ENCODE results near the gene HNRNPA1.
A peak's percentile ranks its signal among the peaks of the same experiment; 100 is the strongest.
"Not testable (repeated sequence)": the region's sequence is repeated elsewhere in the genome, so short reads cannot be mapped to it uniquely, and the experiment has no call there.

Gene HNRNPA1

GRCh38 chr12:54282949-54283593 lies 2.5 kb downstream of the HNRNPA1 start:
- DNase-seq (ENCODE audit: low spot score) (no peak), ATAC-seq (ENCODE audit: low read depth) (no peak)
- Histone ChIP-seq H3K9me3 (ENCODE audit: severe bottlenecking) (no peaks in the 10 kb centered on the region), H3K27ac (ENCODE audit: poor library complexity, severe bottlenecking) (peak overlapping the region; percentile 86), H3K27me3 (ENCODE audit: insufficient read depth, poor library complexity, severe bottlenecking) (no peaks in the 10 kb centered on the region), H3K4me1 (ENCODE audit: insufficient read depth, poor library complexity, severe bottlenecking) (peaks cover 47% of the 10 kb centered on the region), H3K4me3 (ENCODE audit: severe bottlenecking) (peak overlapping the region; percentile 60), H3K36me3 (ENCODE audit: low read depth) (peaks cover 87% of the 10 kb centered on the region)
- TF ChIP-seq CTCF (IDR thresholded peaks at IDR 0.05; ENCODE audit: poor library complexity, severe bottlenecking), result no peak

GRCh38 chr12:54284070-54284780 lies 3.7 kb downstream of the HNRNPA1 start:
- peaks cover 78% of the 10 kb centered on the region for H3K36me3 ChIP-seq (ENCODE audit: low read depth)
- H3K4me3 ChIP-seq (ENCODE audit: severe bottlenecking), result peak overlapping the region; percentile 60
- not testable (repeated sequence) for H3K27me3 ChIP-seq (ENCODE audit: insufficient read depth, poor library complexity, severe bottlenecking); H3K9me3 ChIP-seq (ENCODE audit: severe bottlenecking); ATAC-seq (ENCODE audit: low read depth); DNase-seq (ENCODE audit: low spot score)
- H3K27ac ChIP-seq (ENCODE audit: poor library complexity, severe bottlenecking), result peak overlapping the region; percentile 86
- peaks cover 42% of the 10 kb centered on the region for H3K4me1 ChIP-seq (ENCODE audit: insufficient read depth, poor library complexity, severe bottlenecking)

- Histone ChIP-seq H3K4me3 (ENCODE audit: severe bottlenecking) (no peak overlapping the region), H3K9me3 (ENCODE audit: severe bottlenecking) (no peaks in the 10 kb centered on the region), H3K27ac (ENCODE audit: poor library complexity, severe bottlenecking) (peak overlapping the region; percentile 86), H3K4me1 (ENCODE audit: insufficient read depth, poor library complexity, severe bottlenecking) (peaks cover 42% of the 10 kb centered on the region), H3K27me3 (ENCODE audit: insufficient read depth, poor library complexity, severe bottlenecking) (no peaks in the 10 kb centered on the region), H3K36me3 (ENCODE audit: low read depth) (peaks cover 77% of the 10 kb centered on the region)
- TF ChIP-seq CTCF (IDR thresholded peaks at IDR 0.05; ENCODE audit: poor library complexity, severe bottlenecking), result peak; percentile 10
- ATAC-seq (ENCODE audit: low read depth) (no peak), DNase-seq (ENCODE audit: low spot score) (no peak)
Observed at GRCh38 chr12:54285150-54286041, 4.9 kb downstream of the HNRNPA1 start.

- no peak overlapping the region for H3K4me3 ChIP-seq (ENCODE audit: severe bottlenecking)
- H3K36me3 ChIP-seq (ENCODE audit: low read depth), result peaks cover 70% of the 10 kb centered on the region
- TF ChIP-seq CTCF (IDR thresholded peaks at IDR 0.05; ENCODE audit: poor library complexity, severe bottlenecking), result no peak
- DNase-seq (ENCODE audit: low spot score) (no peak), ATAC-seq (ENCODE audit: low read depth) (peak; percentile 42)
- H3K27ac ChIP-seq (ENCODE audit: poor library complexity, severe bottlenecking), result peak overlapping the region; percentile 86
- H3K27me3 ChIP-seq (ENCODE audit: insufficient read depth, poor library complexity, severe bottlenecking), result no peaks in the 10 kb centered on the region
- peaks cover 42% of the 10 kb centered on the region for H3K4me1 ChIP-seq (ENCODE audit: insufficient read depth, poor library complexity, severe bottlenecking)
- H3K9me3 ChIP-seq (ENCODE audit: severe bottlenecking), result no peaks in the 10 kb centered on the region
Observed at GRCh38 chr12:54286042-54287030, 5.8 kb downstream of the HNRNPA1 start.
